ENCODE results near the gene CHST9. TPM values are rescaled to one million over a fixed set of nuclear protein-coding genes. Genes with fewer than 3 reads are reported as not detected.

CHST9 gene
- total and polyA plus RNA-seq, 9 of the 15 experiments (the other 6 are each of a cell fraction or from before 2014, with no cell fraction given): not detected

GRCh38 chr18:27227721-27228120, 42.6 kb upstream of the CHST9 start (continued):
- TF ChIP-seq E4F1 (CRISPR knock-in tag; IDR thresholded peaks at IDR 0.05; ENCODE audit: borderline replicate concordance) (no peak), KLF10 (CRISPR knock-in tag; IDR thresholded peaks at IDR 0.05) (no peak)

- no TSS peak for BruUV-seq (replicated peaks)
- CTCF ChIA-PET (ENCODE audit: low intra/inter-chr PET ratio): interaction anchor here (0.6 kb wide), 1 partner anchor 874 kb away, joined by 4 read pairs; no protein-coding TSS in a partner anchor
- TF ChIP-seq POLR2B (IDR thresholded peaks at IDR 0.05; ENCODE audit: low read depth, partially characterized antibody): no peak
- no peak for TF ChIP-seq ZNF830 (CRISPR knock-in tag; IDR thresholded peaks at IDR 0.05)
- no peak for TF ChIP-seq ZFP91 (CRISPR knock-in tag; IDR thresholded peaks at IDR 0.05)
- TF ChIP-seq PREB (CRISPR knock-in tag; IDR thresholded peaks at IDR 0.05): no peak
- TF ChIP-seq PTTG1 (tag; IDR thresholded peaks at IDR 0.05; ENCODE audit: low read depth): no peak
- no peak for TF ChIP-seq MYC (IDR thresholded peaks at IDR 0.05; ENCODE audit: low read depth, low read length)
- no peak for TF ChIP-seq MYC (CRISPR knock-in tag; IDR thresholded peaks at IDR 0.05; ENCODE audit: borderline replicate concordance, low read depth)
- TF ChIP-seq ZNF518B (CRISPR knock-in tag; IDR thresholded peaks at IDR 0.05): no peak
- TF ChIP-seq ERF (CRISPR knock-in tag; IDR thresholded peaks at IDR 0.05): no peak
- TF ChIP-seq NUFIP1 (IDR thresholded peaks at IDR 0.05; ENCODE audit: partially characterized antibody): no peak
Observed at GRCh38 chr18:27226556-27227075, 41.5 kb upstream of the CHST9 start.

More at GRCh38 chr18:27226556-27227075, 41.5 kb upstream of the CHST9 start:
- DNase-seq (ENCODE audit: extremely low read depth in 1 of 4, low spot score in 3 of 4) (no peak), FAIRE-seq (no peak), ATAC-seq (no peak)
- POLR2A ChIA-PET: no interaction called here
- no peak overlapping the region for H3K27ac ChIP-seq (ENCODE audit: extremely low read depth, low read depth, low read length)
- H3K4me1 ChIP-seq (replicated peaks in 1 of 2; ENCODE audit: control insufficient read depth in 2 of 2, insufficient read depth in 2 of 2, low read length in 2 of 2): no peaks in the 10 kb centered on the region
- H3K79me2 ChIP-seq (ENCODE audit: control insufficient read depth, insufficient read depth, low read length): no peaks in the 10 kb centered on the region
- no peaks in the 10 kb centered on the region for H3K9me1 ChIP-seq (ENCODE audit: control insufficient read depth, insufficient read depth, low read length)
- in situ Hi-C loops (cut with MboI) (no loop called here), intact Hi-C loops (cut with micrococcal nuclease) (no loop called here)
- no peaks in the 10 kb centered on the region for H4K20me1 ChIP-seq (replicated peaks; ENCODE audit: control insufficient read depth, insufficient read depth, low read length)
- H3K27me3 ChIP-seq (ENCODE audit: control insufficient read depth in 2 of 2, insufficient read depth in 2 of 2, low read length in 2 of 2): no peaks in the 10 kb centered on the region
- no peaks in the 10 kb centered on the region for H3K9me3 ChIP-seq (replicated peaks; ENCODE audit: control insufficient read depth, insufficient read depth, low read depth, low read length)
- no peak overlapping the region for H3K9ac ChIP-seq (ENCODE audit: insufficient read depth in 1 of 2, low read depth in 2 of 2, low read length in 2 of 2)
- WGBS (ENCODE audit: insufficient coverage, low coverage, missing lambda C conversion rate): 1% methylated on average over 5 of the region's 5 CpGs
- no peaks in the 10 kb centered on the region for H3K36me3 ChIP-seq (ENCODE audit: control insufficient read depth, insufficient read depth, low read length)
- no peak overlapping the region for H2AFZ ChIP-seq (ENCODE audit: low read depth, low read length)
- H3K4me2 ChIP-seq (ENCODE audit: insufficient read depth, low read length): no peak overlapping the region
- no peak overlapping the region for H3K4me3 ChIP-seq
